MV-4-11 (cell line): Measurements from ENCODE around the gene KRTAP4-12.
A peak's percentile ranks its signal among the peaks of the same experiment; 100 is the strongest.
"Not testable (repeated sequence)": the region's sequence is repeated elsewhere in the genome, so short reads cannot be mapped to it uniquely, and the experiment has no call there.

Experiments used
- DNase-seq: peaks from one replicate; lab custom pipeline; 2025; lab: John Stamatoyannopoulos, UW

KRTAP4-12 gene

GRCh38 chr17:41123991-41124371 is at the start of gene KRTAP4-12:
KRTAP4-12 (minus strand) TSS chr17:41124182; CDS start chr17:41124122, 60 bp downstream.
- not testable (repeated sequence) for DNase-seq

GRCh38 chr17:41171886-41172285 is 47.9 kb upstream of the KRTAP4-12 start:
- no peak for DNase-seq

- DNase-seq = no peak
Measured at GRCh38 chr17:41168121-41168520, 44.1 kb upstream of the KRTAP4-12 start, which contains the start of gene KRTAP4-3. KRTAP4-3 (minus strand) TSS chr17:41168221; CDS start chr17:41168172, 49 bp downstream.

- no peak for DNase-seq
Measured at GRCh38 chr17:41167561-41167960, 43.6 kb upstream of the KRTAP4-12 start.

- no peak for DNase-seq
Measured at GRCh38 chr17:41163828-41164227, 39.8 kb upstream of the KRTAP4-12 start.

- DNase-seq = no peak
Measured at GRCh38 chr17:41160648-41161047, 36.7 kb upstream of the KRTAP4-12 start, which contains the start of gene KRTAP4-4. KRTAP4-4 (minus strand) TSS chr17:41160748; CDS start chr17:41160691, 57 bp downstream.

GRCh38 chr17:41160190-41160589 is 36.2 kb upstream of the KRTAP4-12 start:
- DNase-seq = not testable (repeated sequence)

GRCh38 chr17:41153856-41154255 is 29.9 kb upstream of the KRTAP4-12 start:
- DNase-seq = no peak

GRCh38 chr17:41151525-41151924 is 27.5 kb upstream of the KRTAP4-12 start:
- DNase-seq = no peak

GRCh38 chr17:41150026-41150425 is 26.0 kb upstream of the KRTAP4-12 start:
- no peak for DNase-seq

- DNase-seq = no peak
Measured at GRCh38 chr17:41149652-41149985, 25.6 kb upstream of the KRTAP4-12 start, which contains the start of gene KRTAP4-5. KRTAP4-5 (minus strand) TSS chr17:41149825; CDS start chr17:41149767, 58 bp downstream.

- not testable (repeated sequence) for DNase-seq
Measured at GRCh38 chr17:41148971-41149651, 25.1 kb upstream of the KRTAP4-12 start.

- DNase-seq = no peak
Measured at GRCh38 chr17:41147531-41148204, 23.7 kb upstream of the KRTAP4-12 start.

- DNase-seq = no peak
Measured at GRCh38 chr17:41145261-41145660, 21.3 kb upstream of the KRTAP4-12 start.

GRCh38 chr17:41144846-41145245 is 20.9 kb upstream of the KRTAP4-12 start:
- no peak for DNase-seq

- DNase-seq = no peak
Measured at GRCh38 chr17:41141361-41141760, 17.4 kb upstream of the KRTAP4-12 start.

- DNase-seq = peak; percentile 3
Measured at GRCh38 chr17:41140360-41141131, 16.6 kb upstream of the KRTAP4-12 start, which contains the start of gene KRTAP4-6. KRTAP4-6 (minus strand) TSS chr17:41140544; CDS start chr17:41140487, 57 bp downstream.

GRCh38 chr17:41139865-41140264 is 15.9 kb upstream of the KRTAP4-12 start:
- not testable (repeated sequence) for DNase-seq

GRCh38 chr17:41133880-41134735 is 10.1 kb upstream of the KRTAP4-12 start:
- no peak for DNase-seq

- DNase-seq = no peak
Measured at GRCh38 chr17:41131979-41132378, 8.0 kb upstream of the KRTAP4-12 start.

GRCh38 chr17:41127371-41127770 is 3.4 kb upstream of the KRTAP4-12 start:
- DNase-seq = no peak
